Dermis blood vessel endothelial cell (primary cell): ENCODE results near the gene RAG2. TPM values are rescaled to one million over a fixed set of nuclear protein-coding genes. Genes with fewer than 3 reads are reported as not detected.
"Not testable (repeated sequence)": the region's sequence is repeated elsewhere in the genome, so short reads cannot be mapped to it uniquely, and the experiment has no call there.

Experiments
- DNase-seq: peaks from one replicate; pipeline ENCODE4 v3.0.0; 2010
- total RNA-seq: library from RNA; depleted of rRNA; stranded (reverse); fragments of >200 nt; gene quantifications from 2 replicates; pipeline ENCODE4 v1.2.3, GENCODE V29; 2014

The RAG2 gene
- total RNA-seq, 1 donor from 2014 or later: not detected

GRCh38 chr11:36596880-36597279 is 1.2 kb downstream of the RAG2 start:
- DNase-seq: no peak

DNA sequence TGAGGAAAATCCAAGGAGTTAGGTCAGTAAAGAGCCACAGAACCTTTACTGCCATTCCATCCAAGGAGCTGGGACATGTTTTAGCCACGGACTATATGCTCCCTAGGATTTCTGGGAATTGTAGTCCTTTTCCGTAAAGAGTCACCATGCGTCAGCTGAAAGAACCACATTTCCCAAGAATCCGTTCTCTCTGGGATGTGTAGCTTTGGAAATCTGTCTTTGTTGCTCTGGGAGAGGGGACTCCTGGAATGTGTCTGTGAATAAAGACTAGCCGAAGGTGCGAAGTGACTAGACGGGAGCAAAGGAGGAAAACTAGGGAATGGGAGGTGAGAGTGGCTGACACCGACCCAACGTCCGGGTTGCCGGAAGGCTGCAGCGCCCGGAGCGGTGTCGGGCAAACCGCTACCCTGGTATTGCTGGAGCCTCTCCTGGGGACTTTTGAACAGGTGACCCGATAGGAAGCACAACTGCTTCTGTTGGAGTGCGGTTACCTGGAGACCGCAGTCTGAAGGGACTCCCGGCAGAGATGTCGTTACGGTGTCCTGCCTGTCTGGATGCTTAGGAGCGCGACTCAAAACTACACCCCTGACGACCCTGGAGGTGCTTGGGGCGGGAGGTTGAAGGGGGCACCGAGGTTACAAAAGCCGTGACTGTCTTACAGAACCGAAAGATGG is 3.6 kb downstream of the RAG2 start, which contains the start of gene IFTAP:
IFTAP (plus strand) TSS at position 187 of the 674 bp plus-strand sequence. CDS start 15,602 bp downstream, outside the sequence.
- DNase-seq: peak; percentile 93

GRCh38 chr11:36591433-36591832 is 6.6 kb downstream of the RAG2 start:
- no peak for DNase-seq

DNA sequence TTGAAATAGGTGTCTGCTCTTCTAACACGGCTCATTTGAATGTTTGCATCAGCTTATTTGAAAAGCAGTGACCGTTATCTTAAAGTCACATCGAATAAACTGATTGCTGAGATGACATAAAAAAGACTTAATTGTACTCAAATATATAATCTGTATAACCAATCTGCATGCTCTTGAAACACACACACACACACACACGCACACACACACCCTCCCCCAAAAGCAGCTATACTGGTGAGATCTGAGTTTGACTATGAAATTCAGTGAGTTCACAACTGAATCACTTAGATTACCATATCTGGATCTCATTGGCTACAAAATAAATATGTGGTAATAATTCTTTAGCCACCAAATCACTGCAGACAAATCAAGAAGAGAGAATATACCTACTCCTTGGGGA is 7.5 kb downstream of the RAG2 start:
- DNase-seq: no peak

GRCh38 chr11:36588099-36588498 is 9.9 kb downstream of the RAG2 start:
- DNase-seq: no peak

DNA sequence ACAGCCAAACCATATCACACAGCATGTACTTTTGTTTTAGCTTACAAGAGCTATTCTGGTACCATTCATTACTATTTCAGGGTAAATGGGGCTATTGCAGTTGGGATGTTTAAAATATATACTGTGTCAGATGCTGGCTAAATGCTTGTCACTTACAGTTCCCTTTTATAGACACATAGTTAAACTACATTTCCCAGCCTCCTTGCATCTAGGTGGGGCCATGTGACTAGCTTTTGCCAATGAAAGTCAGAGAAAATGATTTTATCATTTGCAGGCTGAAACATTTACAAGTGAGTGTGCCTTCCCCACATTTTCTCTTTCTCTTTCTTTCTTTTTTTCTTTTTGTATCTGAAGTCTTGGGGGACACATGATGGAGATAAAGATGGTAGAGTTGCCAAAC is 11.5 kb downstream of the RAG2 start:
- no peak for DNase-seq

- no peak for DNase-seq
These were observed 14.4 kb downstream of the RAG2 start for GRCh38 chr11:36583667-36584066.

GRCh38 chr11:36581536-36581935 is 16.5 kb downstream of the RAG2 start:
- no peak for DNase-seq

DNA sequence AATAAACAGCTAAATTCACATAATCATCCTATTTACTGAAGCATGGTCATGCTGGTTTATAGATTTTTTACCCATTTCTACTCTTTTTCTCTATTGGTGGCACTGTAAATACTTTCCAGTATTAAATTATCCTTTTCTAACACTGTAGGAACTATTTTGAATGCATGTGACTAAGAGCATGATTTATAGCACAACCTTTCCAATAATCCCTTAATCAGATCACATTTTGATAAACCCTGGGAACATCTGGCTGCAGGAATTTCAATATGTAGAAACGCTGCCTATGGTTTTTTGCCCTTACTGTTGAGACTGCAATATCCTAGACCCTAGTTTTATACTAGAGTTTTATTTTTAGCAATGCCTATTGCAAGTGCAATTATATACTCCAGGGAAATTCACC is 19.6 kb downstream of the RAG2 start:
- no peak for DNase-seq

- no peak for DNase-seq
These were observed 20.2 kb downstream of the RAG2 start for GRCh38 chr11:36577859-36578258.

DNA sequence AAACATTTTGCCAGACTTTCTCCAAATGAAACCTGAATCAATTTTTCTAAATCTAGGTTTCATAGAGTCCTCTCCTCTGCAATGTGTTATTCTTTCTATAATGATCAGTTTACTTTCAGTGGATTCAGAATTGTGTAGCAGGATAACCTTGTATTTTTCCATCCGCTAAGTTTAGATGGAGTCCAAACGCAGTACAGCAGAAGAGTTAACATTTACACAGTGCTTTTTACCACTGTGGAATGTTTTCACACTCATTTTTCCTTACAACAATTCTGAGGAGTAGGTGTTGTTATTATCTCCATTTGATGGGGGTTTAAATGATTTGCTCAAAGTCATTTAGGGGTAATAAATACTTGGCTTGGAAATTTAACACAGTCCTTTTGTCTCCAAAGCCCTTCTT is 20.7 kb downstream of the RAG2 start:
- no peak for DNase-seq

GRCh38 chr11:36574486-36574885 is 23.6 kb downstream of the RAG2 start:
- DNase-seq: no peak

- no peak for DNase-seq
These were observed 28.9 kb downstream of the RAG2 start for GRCh38 chr11:36569095-36569494.

DNA sequence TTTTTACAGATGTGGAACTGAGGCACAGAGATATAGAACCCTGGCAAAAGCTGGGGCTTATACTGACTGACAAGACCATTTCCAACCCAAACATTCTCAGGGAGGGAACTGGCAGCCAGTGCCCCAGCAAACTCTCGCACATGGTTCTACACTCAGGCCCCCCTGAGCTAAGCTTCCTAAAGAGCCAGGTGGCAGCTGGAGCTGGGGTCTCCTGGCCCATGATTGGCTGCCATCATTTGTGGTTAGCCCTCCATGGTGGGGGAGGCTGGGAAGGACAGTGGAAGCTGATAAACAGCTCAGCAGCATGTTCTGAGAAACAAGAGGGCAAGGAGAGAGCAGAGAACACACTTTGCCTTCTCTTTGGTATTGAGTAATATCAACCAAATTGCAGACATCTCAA is 30.3 kb downstream of the RAG2 start, which contains the start of gene RAG1:
RAG1 (plus strand) TSS at position 314 of the 400 bp plus-strand sequence. CDS start 5,298 bp downstream, outside the sequence.
- DNase-seq: no peak

DNA sequence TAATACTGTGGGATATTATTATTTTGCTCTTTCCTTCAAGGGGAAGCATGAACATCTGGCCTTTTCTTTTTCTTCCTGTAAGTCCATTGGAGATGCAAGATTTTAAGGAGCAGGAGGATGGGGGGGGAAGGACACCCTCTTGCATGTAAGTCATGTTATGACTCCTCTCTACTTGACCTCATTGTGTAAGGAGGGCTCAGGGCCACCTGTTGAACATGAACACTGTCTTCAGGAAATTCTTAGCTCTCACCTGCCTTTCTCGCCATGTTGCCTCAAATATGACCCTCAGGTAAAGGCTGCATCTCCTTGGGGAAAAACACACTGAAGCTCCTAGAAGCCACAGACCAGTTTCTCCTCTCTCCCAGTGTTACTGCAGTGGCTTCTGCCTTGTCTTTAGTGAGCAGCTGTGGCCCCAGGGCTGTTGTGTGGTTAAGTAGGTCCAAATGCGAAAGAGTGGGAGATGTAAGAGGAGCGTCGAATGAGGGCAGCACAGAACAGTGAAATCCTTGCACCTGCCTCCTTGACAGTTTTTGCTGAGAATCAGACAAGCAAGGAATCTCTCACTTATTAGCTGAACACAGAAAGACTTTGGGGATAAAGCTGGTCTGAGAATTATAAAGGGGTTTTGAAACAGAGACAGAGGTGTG is 31.5 kb downstream of the RAG2 start:
- DNase-seq: no peak

GRCh38 chr11:36565031-36565610 is 32.9 kb downstream of the RAG2 start:
- DNase-seq: no peak

DNA sequence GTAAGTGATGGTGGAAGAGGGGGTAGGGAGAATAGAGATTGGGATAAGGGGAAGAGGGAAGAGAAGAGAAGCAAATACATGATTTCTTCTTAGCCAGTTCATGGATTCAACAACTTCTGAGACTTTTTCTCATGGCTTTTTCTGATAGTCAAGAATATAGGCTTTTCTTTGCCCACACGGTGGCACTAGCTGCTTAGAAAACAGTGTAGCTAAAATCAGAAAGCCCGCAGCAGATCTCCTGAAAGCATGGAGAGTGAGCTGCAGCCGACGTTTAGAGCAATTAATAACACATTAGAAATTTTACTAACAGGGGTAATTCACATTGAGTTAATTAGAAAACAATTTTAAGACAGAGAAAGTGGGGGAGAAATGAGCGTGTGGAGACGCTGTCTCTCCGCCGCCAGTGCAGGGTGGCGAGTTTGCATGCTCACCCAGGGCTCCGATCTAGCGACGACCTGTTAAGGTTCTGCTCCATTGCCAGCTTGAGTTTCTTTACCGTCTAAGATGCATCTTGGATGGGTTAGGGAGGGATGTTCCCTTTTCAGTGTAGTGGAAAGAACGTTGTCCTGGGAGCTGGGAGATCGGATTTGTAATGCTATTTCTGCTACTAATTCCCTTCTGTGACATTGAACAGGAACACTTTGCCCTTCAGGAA is 33.5 kb downstream of the RAG2 start:
- DNase-seq: peak; percentile 73

- no peak for DNase-seq
These were observed 39.2 kb downstream of the RAG2 start for GRCh38 chr11:36558571-36559413.

- no peak for DNase-seq
These were observed 40.0 kb downstream of the RAG2 start for GRCh38 chr11:36557991-36558390.

- not testable (repeated sequence) for DNase-seq
These were observed 40.6 kb downstream of the RAG2 start for GRCh38 chr11:36557390-36557789.

DNA sequence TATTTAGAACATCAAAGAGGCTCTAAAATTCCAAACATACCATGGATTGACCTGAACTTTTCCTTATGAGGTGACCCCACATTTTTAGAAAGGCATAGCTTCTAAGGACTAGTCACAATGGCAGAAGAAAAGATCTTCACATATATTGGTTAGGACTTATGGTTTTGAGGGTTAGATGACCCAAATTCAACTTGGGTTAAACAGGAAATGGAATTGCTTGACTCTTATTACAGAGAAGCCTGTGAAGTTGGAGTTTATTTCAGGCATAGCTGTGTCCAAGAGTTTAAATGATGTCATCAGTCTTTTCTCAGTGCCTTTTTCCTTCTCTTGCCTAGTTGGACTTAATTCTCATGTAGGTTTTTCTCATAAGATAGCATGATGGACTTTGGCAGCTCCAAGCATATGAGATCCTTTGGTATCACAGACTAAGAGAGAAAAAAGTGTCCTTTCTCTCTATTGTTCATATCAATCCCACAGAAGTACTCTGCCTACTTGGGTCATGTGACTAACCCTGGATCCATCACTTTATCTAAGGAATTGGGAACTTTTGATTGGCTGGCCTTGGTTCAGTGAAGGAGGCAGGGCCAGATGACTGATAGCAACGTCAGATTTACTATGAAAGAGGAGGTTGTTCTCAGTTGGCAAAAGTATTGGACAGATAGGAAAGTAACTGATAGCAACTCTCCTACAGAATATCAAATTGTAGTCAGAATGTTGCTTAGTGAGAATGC is 47.5 kb downstream of the RAG2 start:
- no peak for DNase-seq
